Stimulated activated CD8-positive, alpha-beta memory T cell treated with anti-CD3 and anti-CD28 coated beads, Interleukin-2, amount 100 ng/mL, for 1 hour (primary cell): Measurements from ENCODE around the gene RFPL2.

ENCODE experiments used
- DNase-seq, 2 donors: peaks; one replicate each; pipeline ENCODE4 v3.0.0-alpha.2; 2020; ENCODE audit warnings: low read depth in 2 of 2

RFPL2 gene

DNA sequence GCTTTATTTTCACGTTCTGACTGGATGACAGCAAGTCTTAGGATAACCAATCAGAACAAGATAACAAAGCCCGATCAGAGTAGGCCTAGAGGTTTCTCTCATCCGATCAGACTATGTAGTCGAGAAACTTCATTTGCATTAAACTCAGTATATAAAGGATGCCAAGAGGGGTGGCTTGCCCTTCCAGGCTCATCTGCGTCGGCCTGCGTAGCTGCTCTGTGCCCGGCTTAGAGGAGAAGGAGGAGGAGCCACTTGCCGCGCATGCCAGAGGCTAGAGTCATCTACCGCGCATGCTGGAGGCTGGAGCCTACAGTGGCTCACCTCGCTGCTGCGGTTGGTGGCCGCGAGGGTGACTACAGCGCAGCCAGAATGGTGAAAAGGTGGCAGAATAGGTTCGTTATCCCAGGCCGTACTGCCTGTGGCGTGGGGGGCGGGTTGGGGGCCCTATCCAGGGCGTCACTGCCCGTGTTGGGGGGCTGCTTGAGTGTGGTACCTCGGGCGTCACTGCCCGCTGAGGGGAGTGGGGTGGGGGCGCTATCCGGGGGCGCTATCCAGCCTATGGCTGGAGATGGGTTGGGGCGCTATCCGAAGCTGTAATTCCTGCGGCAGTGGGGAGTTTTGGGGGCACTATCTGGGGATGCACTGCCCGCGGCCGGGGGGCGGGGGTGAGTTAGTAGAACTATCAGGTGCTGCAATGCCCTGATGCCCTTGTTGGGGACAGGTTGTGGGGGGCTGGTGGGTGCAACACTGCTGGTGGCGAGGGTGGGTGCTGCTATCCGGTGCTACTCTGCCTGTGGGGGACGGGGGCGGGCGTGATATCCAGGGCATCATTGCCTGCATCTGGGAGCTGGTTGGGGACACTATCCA is at the start of gene RFPL2:
RFPL2 (minus strand) TSS at position 218 of the 867 bp plus-strand sequence. CDS start 2,622 bp downstream, outside the sequence.
- peak in 1 of 2 donors; percentile 23 for DNase-seq

- DNase-seq, result no peak
Observed at GRCh38 chr22:32249231-32249630, 44.4 kb upstream of the RFPL2 start.

- no peak for DNase-seq
Observed at GRCh38 chr22:32248276-32248675, 43.4 kb upstream of the RFPL2 start.

DNA sequence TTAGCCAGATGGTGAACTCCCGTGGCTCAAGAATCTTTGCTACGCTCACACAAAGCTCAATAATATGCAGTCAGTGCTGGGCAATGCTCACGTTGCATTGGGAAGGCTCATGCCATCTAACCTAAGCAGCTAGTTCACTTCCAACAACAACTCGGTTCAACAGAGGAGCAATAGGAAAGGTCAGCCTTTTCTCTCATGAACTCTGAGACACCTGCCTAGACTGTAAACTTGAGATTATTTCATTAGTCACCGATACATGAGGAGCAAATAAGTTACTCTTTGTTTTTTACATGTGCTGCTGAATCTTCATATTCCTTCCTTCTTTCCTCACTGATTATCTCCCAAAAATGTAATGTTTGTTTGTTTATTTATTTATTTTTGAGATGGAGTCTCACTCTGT is 41.3 kb upstream of the RFPL2 start:
- no peak for DNase-seq

GRCh38 chr22:32245042-32245441 is 40.2 kb upstream of the RFPL2 start:
- DNase-seq, result no peak

DNA sequence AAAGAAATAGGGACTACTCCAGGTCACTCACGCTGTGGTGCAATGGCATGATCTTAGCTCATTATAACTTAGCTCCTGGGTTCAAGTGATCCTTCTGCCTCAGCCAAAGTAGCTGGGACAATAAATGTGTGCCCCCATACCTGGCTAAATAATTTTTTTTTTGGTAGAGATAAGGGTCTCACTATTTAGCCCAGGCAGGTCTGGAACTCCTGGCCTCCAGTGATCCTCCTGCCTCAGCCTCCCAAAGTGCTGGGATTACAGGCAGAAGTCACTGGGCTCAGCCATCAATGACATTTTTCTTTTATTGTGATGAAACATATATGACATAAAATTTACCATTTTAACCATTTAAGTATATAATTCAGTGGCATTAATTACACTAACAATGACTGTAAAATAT is 39.7 kb upstream of the RFPL2 start:
- DNase-seq, result no peak

DNA sequence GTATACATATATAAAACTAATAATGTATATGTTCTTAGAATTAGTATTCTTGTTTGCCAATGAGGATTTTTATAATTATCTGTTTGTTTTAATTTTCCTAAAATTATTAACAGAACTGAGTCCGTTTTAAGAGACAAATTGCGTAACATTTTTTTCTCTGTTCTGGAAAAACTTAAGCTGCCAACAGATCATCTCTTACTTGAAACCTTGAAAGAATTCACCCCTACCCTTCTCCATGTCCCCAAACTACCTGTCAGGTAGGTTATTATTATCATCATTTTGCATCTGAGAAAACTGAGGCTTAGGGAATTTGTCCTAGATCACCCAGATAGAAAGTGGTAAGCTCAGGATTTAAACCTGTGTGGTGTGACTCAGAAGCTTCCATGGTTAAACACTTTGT is 35.6 kb upstream of the RFPL2 start:
- no peak for DNase-seq

DNA sequence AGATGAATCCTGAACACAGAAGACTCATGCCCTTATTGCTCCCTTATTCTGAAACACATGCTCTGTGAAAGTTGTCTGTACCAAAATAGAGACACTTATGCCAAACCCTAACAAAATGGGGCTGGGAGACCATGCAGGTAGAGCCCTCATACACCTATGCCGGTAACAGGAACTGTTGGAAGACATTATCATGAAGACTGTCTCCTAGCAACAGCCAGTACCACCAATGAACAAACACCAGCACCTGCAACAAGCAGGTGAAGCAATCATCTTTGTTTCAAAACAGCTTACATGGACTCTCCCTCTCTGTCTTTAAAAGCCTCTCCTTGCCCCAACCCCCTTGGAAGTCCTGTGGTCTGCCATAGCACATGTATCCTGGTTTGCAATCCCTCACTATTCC is 33.0 kb upstream of the RFPL2 start:
- no peak for DNase-seq

DNA sequence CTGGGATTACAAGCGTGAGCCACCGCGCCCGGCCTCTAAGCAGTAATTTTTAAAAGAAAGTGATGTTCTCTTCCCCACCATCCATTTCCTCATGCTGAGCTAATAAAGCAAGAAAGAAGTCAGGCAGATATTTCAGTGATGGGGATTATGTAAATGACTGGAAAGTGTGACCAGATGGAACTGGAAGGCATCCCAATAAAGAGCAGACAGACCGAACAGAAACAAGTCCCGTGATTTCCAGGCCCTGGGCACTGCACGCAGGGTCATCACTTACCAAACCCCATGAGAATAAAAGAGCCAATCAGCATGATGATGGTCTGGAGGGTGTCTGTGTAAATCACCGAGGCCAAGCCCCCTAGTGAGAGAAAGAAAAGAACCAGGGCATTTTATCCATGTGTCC is 32.1 kb upstream of the RFPL2 start:
- no peak for DNase-seq

DNA sequence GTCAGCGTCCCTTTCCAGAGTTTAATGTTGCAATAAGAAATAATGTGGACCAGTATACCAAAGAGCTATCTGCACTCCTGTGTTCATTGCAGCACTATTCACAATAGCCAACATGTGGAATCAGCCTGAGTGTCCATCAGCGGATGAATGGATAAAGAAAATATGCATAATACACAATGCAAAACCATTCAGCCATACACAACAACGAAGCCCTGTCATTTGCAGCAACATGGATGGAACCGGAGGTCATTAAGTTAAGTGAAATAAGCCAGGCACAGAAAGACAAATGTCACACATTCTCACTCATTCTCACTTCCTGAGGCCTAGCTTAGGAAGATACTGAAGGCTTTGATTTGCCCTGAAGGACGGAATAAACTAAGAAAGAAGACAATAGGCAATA is 28.2 kb upstream of the RFPL2 start:
- no peak for DNase-seq

DNA sequence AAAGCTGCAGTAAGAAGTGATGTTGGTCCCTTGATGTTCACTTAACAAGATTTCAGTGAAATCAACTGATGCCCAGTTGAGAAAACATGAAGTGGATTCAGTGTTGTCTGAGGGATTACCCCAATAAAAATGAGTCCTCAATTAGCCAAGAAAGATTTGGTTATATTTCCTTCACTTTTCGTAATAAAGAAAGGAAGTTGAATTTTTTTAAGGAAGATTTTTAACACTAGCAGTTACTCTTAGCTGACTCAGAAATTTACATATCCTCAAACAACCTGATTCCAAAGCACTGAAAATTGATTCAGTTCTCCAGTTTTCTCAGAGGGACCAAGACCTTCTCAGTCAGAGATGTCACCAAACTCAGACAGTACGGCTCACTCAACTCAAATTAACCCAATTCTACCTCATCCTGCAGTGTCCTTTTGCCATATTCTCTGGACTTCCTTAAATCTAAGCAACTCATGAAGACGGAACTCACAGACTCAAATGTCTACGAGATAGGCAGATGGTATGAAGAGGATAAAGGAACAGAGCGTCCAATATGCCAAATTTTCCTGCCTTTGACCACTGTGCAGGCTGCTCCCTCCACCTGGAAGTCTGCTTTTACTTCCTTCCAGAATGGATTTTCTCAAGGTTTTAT is 27.4 kb upstream of the RFPL2 start:
- DNase-seq, result no peak

DNA sequence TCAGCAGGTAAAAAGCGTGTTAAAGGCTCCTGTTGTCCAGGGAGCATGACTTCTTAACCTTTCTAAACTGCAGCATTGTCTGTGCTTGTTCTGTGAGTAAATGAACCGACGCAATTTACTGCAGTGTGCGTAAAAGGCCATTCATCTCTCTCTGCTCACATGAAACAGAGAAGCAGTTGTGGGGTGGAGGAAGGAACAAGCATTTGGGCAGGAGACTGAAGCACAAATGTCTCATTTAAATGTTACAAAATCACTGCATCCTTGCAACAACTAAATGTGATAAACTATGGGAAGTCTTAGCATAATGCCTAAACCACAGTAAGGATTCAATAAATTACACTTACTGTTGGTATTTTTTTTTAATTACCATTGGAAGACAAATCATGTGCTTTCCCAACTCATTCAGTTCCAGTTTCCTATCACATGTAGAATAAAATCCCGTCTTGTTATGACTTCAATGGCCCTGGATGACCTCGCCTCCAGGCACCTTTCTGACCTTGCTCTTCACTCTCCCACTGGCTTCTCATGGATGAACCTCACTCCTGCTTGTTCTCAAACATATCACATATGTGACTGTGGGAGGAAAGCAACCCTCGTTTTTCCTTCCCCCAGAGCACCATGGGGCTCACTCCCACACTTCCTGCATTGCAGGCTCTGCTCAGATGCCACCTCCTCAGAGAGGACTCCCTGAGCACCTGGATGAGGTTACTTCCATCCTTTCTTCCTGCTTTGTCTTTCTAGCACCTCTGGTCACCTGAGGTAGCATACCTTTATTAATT is 21.6 kb upstream of the RFPL2 start:
- no peak for DNase-seq

DNA sequence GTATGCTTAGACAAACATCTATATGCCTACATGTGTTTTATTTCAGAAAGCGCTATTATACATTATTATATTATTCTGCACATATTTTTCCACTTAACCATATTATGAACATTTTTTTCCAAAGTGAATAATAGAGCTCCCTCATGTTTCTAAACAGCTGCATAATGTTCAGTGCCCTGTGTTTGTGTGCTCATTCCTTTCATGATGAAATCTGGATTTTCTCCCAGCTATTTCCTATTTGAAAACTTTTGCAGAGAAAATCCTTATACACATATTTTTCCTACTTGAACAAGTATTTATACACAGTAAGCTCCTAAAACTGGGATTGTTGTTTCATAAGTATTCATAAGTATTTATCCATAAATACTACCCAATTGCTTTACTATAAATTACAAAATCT is 18.1 kb upstream of the RFPL2 start:
- DNase-seq, result no peak

GRCh38 chr22:32219026-32219425 is 14.2 kb upstream of the RFPL2 start:
- no peak for DNase-seq

GRCh38 chr22:32218470-32218869 is 13.6 kb upstream of the RFPL2 start:
- DNase-seq, result no peak

- no peak for DNase-seq
Observed at GRCh38 chr22:32217465-32217864, 12.6 kb upstream of the RFPL2 start.

DNA sequence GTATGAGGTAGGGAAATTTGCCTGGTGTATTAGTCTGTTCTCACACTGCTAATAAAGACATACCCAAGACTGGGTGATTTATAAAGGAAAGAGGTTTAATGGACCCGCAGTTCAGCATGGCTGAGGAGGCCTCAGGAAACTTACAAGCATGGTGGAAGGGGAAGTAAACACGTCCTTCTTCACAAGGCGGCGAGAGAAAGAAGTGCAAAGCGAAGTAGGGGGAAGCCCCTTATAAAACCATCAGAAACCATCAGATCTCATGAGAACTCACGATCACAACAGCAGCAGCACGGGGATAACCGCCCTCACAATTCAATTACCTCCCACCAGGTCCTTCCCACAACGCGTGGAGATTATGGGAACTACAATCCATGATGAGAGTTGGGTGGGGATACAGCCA is 12.0 kb upstream of the RFPL2 start:
- no peak for DNase-seq

DNA sequence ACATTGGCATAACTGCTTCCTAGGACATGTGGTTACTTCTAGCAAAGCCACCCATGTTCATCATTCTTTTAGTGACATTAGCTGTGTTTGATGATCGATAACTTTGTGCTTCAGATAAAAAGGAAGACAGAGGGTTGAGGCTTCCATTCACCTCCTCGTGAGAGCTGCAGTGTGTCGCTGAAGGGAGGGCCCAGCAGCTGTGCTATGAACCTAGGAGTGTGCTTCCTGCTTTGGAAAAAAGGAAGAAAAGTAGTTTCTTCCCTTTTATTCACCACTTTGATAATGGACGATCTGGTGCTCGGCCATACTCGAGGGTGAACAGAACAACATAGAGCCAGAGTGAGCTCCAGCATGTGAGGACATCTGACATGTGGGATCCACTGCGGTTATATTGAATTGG is 6.1 kb upstream of the RFPL2 start:
- DNase-seq, result no peak

DNA sequence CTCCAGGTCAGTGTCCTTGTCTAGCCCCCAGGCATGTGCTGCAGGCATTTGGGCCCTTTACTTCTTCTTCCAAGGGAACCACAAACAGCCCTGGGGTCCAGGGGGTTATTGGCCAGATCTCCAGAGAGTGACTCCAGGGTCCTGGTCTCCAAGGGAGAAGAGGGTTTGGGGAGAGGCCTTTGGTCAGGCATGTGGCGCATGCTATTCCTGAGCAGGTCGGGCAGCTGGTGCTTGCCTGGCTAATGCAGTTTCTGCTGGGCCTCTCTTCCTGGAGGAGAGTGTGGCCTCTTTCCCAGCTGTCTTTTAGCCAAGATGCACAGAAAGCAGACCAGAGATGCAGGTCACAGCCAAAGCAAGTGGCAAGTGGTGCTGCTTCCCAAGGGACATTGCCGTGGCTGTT is 3.8 kb upstream of the RFPL2 start:
- no peak for DNase-seq

DNA sequence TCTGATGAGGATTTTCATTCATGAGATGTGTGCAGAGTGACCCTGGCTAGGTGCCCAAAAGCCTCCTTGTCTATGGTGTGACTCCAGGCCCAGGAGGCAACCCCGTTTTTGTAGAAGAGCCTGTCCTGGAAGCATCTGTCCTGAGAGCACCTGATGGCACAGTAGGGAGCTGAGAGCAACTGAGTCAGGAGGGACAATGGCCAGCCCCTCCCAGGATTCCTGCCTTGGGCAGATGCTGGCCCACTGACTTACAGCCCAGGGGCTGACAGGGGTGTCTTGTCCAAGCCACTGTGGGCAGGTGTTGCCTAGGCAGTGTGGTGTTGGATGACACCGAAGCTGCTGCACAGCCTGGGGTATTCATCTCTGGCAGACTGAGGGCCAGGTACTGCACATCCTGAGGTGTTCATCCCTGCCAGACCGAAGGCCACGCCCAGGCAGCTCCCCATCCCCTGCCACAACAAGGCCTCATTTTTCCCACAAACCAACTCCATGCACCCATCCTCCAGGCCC is 3.2 kb upstream of the RFPL2 start:
- DNase-seq, result no peak

- no peak for DNase-seq
Observed at GRCh38 chr22:32206774-32207758, 2.2 kb upstream of the RFPL2 start.
